HuH-7 (cell line): ENCODE data around the gene TNFRSF9.
A peak's percentile ranks its signal among the peaks of the same experiment; 100 is the strongest.
"Not testable (repeated sequence)": the region's sequence is repeated elsewhere in the genome, so short reads cannot be mapped to it uniquely, and the experiment has no call there.

Source experiments
- DNase-seq: peaks from one replicate; pipeline ENCODE4 v3.0.0; 2011; ENCODE audit warnings: low spot score

Gene TNFRSF9

DNA sequence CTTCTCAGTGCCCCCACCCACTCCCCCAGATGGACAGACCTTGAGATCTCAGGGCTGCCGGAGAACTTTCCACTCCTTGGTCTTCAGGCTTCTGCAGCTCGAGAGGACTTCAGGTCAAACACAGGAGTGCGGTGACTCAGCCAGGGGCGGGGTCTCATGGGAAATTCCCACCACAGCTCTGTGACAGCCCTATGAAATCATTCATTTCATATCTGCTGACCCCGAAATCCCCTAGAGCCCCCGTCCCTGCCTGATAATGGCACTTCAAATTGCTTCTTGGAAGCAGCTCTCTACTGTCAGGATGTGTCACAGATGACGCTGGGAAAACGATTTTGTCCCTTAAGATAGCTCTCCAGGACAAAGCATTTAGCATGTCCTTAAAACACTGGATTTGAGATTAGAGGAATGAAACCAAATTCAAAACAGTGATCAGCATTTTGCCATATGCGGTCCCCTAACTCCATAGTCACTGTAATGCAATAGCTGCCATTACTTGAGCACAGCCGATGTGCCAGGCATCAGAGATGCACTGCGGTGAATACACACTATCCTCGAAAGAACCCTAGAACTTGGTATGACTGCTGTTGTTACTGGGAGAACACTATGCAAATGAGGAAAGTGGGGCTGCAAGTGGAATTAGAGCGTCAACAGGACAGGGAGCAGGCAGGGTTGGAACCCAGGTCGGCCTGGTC is at the start of gene TNFRSF9:
TSS of gene TNFRSF9 (minus strand) at position 95 of the 692 bp plus-strand sequence. CDS start 845 bp downstream, outside the sequence.
- no peak for DNase-seq

DNA sequence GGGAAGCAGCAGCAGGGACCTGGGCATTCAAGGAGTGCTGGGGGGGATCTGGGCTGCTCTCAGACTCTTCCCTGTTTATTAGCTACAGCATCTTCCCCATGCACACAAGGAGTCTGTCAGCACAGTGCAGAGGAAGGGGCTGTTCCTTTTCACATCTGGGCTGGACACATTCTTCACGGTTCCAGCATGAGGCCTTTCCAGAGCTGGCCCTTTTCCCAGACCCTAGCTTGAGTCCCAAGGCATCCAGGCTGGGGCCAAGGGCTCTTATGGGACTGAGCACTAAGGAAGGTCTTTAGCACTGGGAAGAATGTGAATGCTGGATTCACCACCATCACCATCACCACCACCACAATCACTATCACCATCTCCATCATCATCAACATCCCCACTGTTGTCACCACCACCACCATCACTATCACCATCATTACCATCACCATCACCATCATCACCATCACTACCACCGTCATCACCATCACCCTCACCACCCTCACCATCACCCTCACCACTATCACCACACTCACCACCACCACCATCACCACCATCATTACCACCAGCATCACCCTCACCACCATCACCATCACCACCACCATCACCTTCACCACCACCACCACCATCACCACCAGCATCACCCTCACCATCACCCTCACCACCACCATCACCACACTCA is 49.3 kb upstream of the TNFRSF9 start:
- DNase-seq, result no peak

GRCh38 chr1:7988576-7988975 is 47.9 kb upstream of the TNFRSF9 start:
- DNase-seq, result no peak

GRCh38 chr1:7987528-7987927 is 46.9 kb upstream of the TNFRSF9 start:
- DNase-seq, result no peak

DNA sequence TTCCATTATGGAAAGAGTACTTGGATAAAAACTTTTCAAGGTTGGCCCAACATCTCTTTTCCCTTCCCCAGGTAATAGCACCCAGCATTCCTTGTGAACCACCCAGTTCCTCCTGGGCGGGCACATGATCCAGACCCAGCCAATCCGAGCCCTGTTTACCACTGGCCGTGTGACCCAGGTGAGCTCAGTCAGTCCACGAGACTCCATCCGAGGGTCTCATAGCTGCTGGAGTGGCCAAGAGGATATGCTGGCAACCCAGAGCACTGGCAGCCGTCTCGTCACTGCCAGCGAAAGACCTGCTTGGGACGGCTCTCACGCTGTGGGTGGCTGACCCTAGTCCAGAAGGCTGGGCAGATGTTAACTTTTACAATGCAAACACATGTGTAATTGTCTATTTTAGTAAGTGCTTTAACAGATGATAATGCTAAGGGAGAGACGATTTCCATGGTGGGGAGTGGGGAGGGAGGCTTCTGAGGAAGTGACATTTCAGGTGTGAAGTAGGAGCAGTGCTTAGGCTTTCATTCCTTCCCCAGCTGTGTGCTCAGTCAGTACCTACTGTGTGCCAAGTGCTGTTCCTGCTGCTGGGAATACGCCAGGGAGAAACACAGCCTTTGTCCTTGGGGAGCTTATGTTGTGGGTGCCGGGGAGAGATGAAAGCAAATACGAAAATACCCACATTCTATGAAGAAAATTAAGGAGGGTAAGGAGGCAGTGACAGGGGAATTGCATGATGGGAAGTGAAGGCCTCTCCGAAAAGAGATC is 45.4 kb upstream of the TNFRSF9 start:
- DNase-seq, result no peak

- no peak for DNase-seq
Observed at GRCh38 chr1:7984811-7985210, 44.2 kb upstream of the TNFRSF9 start.

GRCh38 chr1:7983086-7983778 is 42.6 kb upstream of the TNFRSF9 start:
- no peak for DNase-seq

GRCh38 chr1:7980984-7981383 is 40.3 kb upstream of the TNFRSF9 start:
- DNase-seq, result no peak

DNA sequence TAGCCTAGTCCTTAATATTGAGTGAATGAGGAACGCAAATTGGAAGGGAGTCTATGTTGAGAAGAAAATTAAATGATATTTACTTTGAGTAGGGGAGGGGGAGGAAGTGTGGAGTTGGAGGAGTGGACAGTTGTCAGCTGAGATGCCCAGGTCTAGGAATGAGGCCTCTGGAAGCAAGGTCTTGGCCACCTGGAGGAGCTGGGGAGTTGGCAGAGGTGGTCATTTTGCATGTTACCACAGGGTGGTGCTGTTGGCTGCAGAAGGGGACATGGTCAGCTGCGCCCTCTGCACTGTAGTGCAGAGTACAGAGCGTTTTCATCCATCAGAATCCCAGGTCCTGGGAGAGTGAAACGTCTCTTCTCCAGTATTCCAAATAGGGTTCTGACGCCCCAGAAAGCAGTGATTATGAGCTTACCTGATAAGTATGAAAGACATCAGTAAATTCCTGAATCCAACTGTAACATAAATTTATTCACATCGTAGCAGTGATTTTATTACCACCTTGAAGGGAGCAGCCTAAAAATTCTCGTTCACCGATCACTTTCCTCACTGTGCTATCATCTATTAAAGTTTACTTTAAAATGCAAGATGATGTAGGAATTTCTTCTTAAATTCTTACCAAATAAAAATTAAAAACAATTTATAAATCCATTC is 34.7 kb upstream of the TNFRSF9 start:
- DNase-seq, result peak; percentile 73

DNA sequence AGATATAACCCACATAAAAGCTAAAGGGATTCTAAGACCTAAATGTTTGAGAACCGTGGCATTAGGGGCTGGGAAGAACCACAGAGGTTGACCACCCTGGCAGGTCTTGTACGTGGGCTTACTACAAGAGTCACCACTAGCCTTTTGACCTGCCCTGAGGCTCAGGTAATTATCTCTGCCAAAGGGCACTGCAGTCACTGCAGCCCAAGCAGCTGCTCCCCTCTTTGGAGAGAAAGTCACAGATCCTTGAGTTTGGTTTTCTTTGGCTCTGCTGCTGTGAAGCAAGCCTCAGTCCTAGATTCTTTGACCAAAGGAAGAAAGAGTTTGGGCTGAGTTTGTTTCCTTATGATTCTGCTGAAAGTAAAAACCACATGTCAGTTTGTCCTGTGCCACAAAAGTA is 32.4 kb upstream of the TNFRSF9 start:
- DNase-seq, result no peak

GRCh38 chr1:7972285-7972684 is 31.6 kb upstream of the TNFRSF9 start:
- no peak for DNase-seq

GRCh38 chr1:7971024-7971423 is 30.4 kb upstream of the TNFRSF9 start:
- DNase-seq, result no peak

GRCh38 chr1:7970246-7970645 is 29.6 kb upstream of the TNFRSF9 start:
- no peak for DNase-seq

- no peak for DNase-seq
Observed at GRCh38 chr1:7967651-7968050, 27.0 kb upstream of the TNFRSF9 start.

DNA sequence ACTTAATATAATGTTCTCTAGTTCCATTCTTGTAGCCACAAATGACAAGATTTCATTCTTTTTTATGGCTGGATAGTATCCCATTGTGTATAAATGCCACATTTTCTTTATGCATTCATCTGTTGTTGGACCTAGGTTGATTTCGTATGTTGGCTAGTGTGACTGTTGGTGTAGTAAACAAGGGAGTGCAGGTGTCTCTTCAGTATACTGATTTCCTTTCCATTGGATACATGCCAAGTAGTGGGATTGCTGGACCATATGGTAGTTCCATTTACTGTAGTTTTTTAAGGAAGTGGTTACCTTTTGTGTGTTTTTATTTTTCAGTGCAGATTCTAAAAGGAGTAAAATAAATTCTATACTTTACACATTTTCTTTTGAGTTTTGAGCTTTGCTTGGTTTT is 26.6 kb upstream of the TNFRSF9 start:
- no peak for DNase-seq

- no peak for DNase-seq
Observed at GRCh38 chr1:7964476-7964875, 23.8 kb upstream of the TNFRSF9 start.

- not testable (repeated sequence) for DNase-seq
Observed at GRCh38 chr1:7963841-7964240, 23.2 kb upstream of the TNFRSF9 start.

GRCh38 chr1:7963378-7963730 is 22.7 kb upstream of the TNFRSF9 start:
- DNase-seq, result not testable (repeated sequence)

DNA sequence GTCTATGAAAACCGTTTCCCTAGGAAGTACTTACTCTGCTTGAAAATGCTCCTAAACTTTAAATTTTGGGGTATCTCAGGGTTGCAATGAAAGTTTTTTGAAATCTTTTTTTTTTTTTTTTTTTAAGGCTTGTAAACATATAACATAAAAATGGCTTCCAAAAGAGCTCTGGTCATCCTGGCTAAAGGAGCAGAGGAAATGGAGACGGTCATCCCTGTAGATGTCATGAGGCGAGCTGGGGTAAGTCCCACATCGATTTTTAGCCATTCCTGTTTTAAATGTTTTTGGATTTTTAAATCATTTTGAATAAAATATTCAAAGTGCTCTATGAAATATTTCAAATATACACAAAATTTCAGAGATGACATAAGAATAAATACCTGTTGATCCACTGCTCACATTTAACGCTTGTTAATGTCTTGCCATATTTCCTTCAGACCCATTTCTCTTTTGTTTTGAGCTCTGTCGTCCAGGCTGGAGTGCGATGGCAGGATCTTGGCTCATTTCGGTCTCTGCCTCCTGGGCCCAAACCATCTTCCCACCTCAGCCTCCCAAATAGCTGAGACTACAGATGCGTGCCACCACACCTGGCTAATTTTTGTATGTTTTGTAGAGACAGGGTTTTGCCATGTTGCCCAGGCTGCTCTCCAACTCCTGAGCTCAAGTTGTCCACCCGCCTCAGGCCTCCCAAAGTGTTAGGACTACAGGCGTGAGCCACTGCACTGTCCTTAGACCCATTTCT is 22.2 kb upstream of the TNFRSF9 start:
- no peak for DNase-seq

GRCh38 chr1:7962014-7962335 is 21.3 kb upstream of the TNFRSF9 start:
- DNase-seq, result no peak

- peak; percentile 97 for DNase-seq
Observed at GRCh38 chr1:7961216-7962013, 20.8 kb upstream of the TNFRSF9 start, which contains the start of gene PARK7. TSS of gene PARK7 (plus strand) at chr1:7961711. CDS start at chr1:7962786, 1,075 bp downstream.
